AML-193 (cell line): ENCODE results near the gene C6.
"Not testable (repeated sequence)": the region's sequence is repeated elsewhere in the genome, so short reads cannot be mapped to it uniquely, and the experiment has no call there.

Experiments used
- DNase-seq, 2 experiments: peaks; one replicate each; lab custom pipeline; 2025; lab: John Stamatoyannopoulos, UW

The C6 gene

GRCh38 chr5:41199660-41200059, 13.7 kb downstream of the C6 start:
- no peak for DNase-seq

- DNase-seq: no peak
Measured at GRCh38 chr5:41196197-41196596, 17.1 kb downstream of the C6 start.

- DNase-seq: no peak
Measured at GRCh38 chr5:41195228-41195627, 18.1 kb downstream of the C6 start.

- DNase-seq: no peak
Measured at GRCh38 chr5:41194339-41194738, 19.0 kb downstream of the C6 start.

- no peak for DNase-seq
Measured at GRCh38 chr5:41193456-41194205, 19.7 kb downstream of the C6 start.

- DNase-seq: no peak
Measured at GRCh38 chr5:41191249-41191648, 22.1 kb downstream of the C6 start.

GRCh38 chr5:41186143-41186542, 27.2 kb downstream of the C6 start:
- no peak for DNase-seq

- DNase-seq: not testable (repeated sequence)
Measured at GRCh38 chr5:41183331-41183730, 30.0 kb downstream of the C6 start.

- no peak for DNase-seq
Measured at GRCh38 chr5:41182666-41183065, 30.7 kb downstream of the C6 start.

GRCh38 chr5:41181691-41182564, 31.4 kb downstream of the C6 start:
- DNase-seq: no peak

GRCh38 chr5:41176952-41177351, 36.4 kb downstream of the C6 start:
- DNase-seq: no peak

GRCh38 chr5:41172012-41172411, 41.3 kb downstream of the C6 start:
- DNase-seq: no peak

- DNase-seq: no peak
Measured at GRCh38 chr5:41161271-41161670, 52.1 kb downstream of the C6 start.

- DNase-seq: no peak
Measured at GRCh38 chr5:41157272-41157894, 55.9 kb downstream of the C6 start.

- no peak for DNase-seq
Measured at GRCh38 chr5:41156739-41157138, 56.6 kb downstream of the C6 start.

GRCh38 chr5:41154491-41154890, 58.8 kb downstream of the C6 start:
- DNase-seq: no peak

- no peak for DNase-seq
Measured at GRCh38 chr5:41151564-41151963, 61.8 kb downstream of the C6 start.

- DNase-seq: no peak
Measured at GRCh38 chr5:41148448-41148847, 64.9 kb downstream of the C6 start.

- no peak for DNase-seq
Measured at GRCh38 chr5:41145306-41145705, 68.0 kb downstream of the C6 start.

GRCh38 chr5:41143131-41143901, 70.0 kb downstream of the C6 start:
- no peak for DNase-seq

GRCh38 chr5:41127967-41128690, 85.2 kb downstream of the C6 start:
- DNase-seq: no peak
